NCI-H187 treated with DMSO at 0.1 percent for 48 hours (cell line): Measurements from ENCODE around the gene GPATCH1.
"Not testable (repeated sequence)": the region's sequence is repeated elsewhere in the genome, so short reads cannot be mapped to it uniquely, and the experiment has no call there.

Source experiments
- DNase-seq: peaks from one replicate; lab custom pipeline; 2025; lab: John Stamatoyannopoulos, UW

The GPATCH1 gene

DNA sequence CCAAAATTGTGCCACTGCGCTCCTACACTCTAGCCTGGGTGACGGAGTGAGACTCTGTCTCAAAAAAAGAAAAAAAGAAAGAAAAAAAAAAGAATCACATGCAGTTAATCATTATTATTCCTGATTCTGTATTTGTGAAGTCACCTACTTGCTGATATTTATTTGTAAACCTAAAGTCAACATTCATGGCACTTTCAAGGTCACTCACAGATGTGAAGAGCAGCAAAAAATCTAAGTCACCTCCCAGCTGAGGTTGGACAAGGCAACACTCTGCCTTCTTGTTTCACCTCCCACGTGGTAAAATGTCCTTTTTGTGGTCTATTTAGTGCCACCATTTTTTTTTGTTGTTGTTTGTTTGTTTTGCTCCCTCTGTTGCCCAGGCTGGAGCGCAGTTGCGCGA lies 77.4 kb downstream of the GPATCH1 start:
- DNase-seq = no peak

DNA sequence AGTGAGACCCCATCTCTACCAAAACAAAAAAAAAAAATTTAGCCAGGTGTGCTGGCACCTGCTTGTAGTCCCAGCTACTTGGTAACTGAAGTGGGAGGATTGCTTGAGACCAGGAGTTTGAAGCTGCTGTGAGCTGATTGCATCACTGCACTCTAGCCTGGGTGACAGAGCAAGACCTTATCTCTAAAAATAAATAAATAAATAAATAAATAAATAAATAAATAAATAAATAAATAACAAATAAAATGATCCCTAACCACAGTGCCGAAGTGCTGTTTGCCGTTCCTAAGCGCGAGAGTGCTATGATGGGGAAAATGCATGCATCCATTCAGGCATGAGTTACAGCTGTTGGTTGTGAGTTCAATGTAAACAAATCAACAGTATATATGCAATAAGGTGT lies 78.2 kb downstream of the GPATCH1 start:
- DNase-seq = no peak

DNA sequence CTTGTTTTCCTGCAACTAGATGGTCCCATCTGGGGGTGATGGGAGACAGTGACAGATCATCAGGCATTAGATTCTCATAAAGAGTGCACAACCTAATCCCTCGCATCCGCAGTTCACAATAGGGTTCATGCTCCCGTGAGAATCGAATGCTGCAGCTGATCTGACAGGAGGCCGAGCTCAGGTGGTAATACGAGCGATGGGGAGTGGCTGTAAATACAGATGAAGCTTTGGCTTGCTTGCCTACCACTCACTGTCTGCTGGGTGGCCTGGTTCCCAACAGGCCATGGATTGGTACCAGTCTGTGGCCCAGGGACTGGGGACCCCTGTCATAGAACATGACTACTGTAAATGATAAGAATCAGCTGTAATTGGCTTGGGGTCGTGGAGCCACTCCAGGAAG lies 78.9 kb downstream of the GPATCH1 start:
- no peak for DNase-seq

DNA sequence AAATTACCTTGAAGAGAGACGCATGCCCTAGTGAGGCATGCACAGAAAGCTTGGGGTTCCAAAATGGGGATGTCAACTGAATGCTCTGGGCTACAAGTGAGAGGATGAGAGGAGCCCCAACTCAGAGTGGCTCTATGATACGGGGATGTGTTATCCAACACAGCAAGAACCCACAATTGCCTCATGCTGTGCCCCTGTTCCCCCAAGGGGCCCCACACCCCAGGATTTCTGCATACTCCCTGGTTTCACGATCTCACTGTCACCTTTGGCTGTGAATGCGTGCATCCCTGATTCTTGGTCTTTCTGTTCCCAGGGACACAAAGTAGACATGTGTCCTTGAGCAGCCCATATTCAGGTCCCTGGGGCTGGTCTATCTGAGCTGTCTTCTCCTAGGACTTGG lies 80.2 kb downstream of the GPATCH1 start:
- no peak for DNase-seq

DNA sequence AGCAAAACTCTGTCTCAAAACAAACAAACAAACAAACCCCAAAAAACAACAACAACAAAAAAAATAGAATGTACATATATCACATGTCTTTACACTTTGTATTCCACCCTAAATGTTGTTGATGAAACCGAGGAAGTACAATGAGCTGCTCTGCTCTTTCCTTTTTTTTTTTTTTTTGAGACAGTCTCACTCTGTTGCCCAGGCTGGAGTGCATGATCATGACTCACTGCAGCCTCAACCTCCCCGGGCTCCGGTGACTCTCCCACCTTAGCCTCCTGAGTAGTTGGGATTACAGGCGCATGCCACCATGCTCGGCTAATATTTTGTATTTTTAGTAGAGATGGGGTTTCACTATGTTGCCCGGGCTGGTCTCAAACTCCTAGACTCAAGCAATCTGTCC lies 82.5 kb downstream of the GPATCH1 start:
- no peak for DNase-seq

DNA sequence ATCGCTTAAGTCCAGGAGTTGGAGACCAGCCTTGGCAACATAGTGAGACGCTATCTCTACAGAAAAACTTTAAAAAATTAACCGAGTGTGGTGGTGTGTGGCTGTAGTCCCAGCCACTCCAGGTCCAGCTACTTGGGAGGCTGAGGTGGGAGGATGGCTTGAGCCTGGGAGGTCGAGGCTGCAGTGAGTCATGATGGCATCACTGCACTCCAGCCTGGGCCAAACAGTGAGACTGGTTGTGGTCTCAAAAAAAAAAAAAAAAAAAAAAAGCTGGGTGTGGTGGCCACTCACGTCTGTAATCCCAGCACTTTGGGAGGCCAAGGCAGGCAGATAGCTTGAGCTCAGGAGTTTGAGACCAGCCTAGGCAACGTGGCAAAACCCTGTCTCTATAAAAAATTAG lies 85.1 kb downstream of the GPATCH1 start:
- not testable (repeated sequence) for DNase-seq

DNA sequence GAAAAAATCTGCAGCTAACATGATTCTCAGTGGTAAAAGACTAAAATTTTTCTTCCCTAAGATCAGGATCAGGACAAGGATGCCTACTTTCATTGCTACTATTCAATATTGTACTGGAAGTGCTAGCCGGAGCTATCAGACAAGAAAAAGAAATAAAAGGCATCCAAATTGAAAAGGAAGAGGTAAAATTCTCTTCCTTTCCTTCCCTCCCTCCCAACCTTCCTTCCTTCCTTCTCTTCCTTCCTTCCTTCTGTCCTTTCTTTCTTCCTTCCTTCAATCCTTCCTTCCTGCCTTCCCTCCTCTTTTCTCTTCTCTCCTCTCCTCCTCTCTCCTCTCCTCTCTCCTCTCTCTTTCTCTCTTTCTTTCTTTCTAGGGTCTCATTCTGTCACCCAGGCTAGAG lies 86.5 kb downstream of the GPATCH1 start:
- DNase-seq = no peak

DNA sequence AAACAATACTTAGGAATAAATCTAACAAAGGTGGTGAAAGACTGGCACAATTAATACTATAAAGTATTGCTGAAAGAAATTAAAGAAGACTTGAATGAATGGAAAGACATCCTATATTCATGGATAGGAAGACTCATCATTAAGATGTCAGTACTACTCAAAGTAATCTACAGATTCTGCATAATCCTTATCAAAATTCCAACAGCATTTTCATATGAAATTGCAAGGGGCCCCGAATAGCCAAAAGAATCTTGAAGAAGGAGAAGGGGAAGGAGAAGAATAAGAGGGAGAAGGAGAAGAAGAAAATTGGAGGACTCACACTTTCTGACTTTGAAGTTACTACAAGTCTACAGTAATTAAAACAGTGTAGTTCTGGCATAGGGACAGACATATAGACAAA lies 87.5 kb downstream of the GPATCH1 start:
- DNase-seq = no peak

DNA sequence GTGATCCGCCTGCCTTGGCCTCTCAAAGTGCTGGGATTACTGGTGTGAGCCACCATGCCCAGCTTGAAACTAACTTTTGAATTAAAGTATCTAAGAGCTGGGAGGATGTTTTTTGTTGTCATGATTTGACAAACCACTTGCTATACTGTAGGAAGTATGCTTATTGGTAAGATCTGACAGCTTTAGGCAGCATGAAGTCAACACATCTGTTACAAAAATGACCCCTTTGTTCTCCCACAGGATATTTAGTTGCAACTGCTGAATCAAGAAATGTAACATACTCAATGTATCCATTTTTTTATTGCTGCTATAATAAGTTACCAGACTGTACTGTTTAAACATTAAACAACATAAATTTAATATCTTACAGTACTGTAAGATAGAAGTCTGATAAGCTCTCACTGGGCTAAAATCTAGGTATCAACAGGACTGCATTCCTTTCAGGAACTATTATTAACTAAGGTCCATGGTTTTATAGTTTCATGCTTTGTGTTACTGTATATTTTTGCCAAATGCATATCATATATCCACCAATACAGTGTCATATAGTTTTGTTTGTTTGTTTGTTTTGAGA lies 90.3 kb downstream of the GPATCH1 start:
- DNase-seq = no peak

DNA sequence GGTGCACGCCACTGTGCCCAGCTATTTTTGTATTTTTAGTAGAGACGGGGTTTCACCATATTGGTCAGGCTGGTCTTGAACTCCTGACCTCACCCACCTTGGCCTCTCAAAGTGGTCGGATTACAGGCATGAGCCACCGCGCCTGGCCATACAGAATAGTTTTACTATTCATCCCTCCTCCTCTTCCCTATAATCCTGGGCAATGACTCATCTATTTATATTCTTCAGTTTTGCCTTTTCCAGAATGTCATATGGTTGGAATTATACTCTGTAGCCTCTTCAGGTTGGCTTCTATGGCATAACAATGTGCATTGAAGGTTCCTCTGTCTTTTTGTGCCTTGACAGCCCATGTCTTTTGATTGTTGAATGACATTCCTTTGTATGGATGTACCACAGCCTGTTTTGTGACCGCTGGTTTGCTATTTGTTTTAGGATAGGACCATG lies 91.0 kb downstream of the GPATCH1 start:
- no peak for DNase-seq

DNA sequence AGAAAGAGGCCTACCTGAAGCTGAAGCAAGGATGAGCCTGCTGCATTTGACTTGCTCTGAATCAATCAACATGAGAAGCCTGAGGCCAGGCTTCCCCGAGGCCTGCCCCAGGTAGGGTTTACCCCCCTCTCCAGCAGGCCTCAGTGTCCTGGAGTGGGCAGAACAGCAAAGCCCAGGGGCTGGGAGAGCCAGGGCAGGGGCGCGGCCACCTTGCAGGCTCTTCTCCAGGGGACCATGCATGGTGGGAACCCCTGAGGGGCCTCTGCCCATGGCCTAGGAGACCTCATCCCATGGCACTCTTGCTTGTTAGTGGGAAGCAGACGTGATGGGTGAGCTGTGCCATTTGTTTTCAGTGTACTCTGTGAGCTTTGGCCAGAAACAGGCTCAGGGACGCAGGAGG lies 93.2 kb downstream of the GPATCH1 start:
- no peak for DNase-seq

DNA sequence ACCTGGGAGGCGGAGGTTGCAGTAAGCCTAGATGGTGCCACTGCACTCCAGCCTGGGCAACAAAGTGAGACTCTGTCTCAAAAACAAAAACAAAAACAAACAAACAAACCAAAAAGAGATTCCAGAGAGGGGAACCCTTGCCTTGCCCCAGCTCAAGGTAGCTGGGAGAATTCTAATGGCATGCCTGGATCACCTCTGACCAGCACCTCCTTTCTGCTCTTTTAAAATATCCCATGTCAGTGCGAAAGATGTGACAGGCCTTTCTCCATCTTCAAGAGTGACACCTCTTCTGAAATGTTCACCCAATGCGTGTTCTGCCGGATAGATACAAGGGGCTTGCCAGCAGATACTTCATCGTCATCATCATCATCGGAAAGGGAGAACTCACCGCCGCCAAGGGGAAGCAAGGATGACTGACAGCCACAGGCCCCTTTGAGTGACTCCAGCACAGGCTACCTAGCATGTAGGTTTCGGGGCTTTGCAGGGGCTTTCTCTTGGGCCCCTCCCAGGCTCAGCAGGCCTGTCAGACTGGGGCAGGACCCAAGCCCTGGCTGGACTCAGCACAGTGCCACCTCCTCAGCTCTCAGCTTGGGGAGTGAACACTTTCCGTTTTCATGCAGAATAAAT lies 94.3 kb downstream of the GPATCH1 start:
- no peak for DNase-seq

DNA sequence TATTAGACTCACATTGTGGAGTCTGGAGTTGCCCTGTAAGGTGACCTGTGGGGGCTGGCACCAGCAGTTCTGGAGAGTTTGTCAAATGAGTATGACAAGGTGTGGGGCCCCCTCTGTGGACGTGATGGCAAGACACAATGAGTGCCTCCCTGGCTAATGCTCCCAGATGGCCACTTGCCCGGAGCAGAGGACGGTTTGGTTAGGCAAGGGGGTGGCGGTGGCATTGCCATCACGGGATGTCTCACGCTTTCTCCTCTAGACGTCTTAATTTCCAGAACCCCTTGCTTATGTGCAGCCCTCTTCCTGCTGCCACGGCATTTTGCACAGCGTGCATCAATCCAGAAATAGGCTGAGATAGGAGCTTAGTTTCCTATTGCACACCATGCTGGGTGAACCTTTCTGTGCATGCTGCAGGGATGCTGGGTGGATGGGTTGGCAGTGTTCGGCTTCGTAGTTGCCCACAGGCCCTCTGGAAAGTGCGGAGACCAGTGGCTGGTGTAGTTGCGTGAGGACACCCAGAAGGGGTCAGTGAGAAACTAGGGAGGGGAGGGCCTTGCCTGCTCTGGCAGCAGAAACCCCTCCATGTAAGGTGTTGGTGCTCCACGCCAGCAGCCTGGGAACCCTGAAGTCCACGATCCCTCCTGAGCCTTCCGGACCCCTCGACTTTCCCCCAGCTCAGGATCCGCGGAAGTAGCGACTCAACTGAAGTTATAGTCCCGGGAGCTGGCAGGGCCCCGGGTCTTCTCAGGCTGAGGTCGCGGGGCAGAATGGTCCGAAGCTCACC lies 95.1 kb downstream of the GPATCH1 start:
- DNase-seq = no peak

DNA sequence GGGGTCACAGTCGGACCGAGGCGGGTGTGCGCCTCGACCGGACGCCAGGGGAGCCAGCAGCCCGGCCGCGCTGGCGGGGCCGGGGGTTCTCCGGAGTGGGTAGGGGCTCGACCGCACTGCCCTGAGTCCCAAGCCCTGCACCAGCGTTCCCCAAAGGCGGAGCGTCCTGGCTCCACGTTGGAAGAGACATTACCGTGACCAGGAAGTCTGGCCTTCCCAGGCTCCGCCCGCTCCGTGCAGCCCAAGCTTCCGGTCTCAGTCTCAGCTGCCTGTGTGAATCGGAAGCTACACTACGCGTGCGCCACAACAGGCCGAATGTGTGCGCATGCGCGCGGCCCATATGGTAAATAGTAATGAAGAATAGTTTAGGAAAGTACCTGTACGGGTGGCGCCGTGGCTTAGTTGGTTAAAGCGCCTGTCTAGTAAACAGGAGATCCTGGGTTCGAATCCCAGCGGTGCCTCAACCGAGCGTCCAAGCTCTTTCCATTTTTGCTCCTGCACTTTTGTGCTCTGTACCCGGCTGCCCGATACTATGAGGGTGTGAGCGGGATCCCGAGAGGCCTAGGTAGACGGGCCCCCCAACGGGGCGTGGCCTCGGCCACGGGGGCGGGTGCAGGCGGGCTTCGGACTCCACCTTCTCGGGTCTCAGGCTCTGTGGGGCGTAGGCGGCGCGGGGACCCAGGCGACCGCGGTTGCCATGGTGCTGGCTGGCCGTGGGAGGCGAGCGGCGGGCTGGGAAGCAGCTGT lies 95.9 kb downstream of the GPATCH1 start:
- peak; percentile 99 for DNase-seq

DNA sequence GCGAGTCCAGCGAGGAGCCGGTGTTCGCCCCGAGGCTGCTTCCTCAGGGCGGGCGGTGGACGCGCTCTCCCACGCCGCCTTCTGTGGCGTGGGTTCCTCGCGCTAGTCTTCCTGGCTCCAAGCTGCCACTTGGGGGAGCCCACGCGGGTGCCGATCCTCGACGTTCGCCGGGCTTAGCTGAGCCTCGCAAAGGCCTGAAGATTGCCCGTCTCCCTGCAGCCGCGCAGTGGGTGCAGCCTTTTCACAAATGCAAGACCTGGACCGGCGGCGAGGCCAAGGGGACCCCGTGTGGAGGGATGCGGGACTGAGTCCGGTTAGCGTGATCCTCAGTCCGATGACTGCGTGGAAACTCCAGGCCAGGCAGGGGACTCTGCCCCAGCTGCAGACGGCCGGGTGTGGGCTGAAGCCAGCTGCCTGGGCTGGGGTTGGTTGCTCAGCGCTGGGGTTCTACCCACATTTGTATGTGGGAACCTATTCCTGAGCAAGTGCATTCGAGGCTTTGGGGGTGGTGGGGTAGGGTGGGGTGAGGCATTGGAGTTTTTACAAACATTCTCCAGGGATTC lies 96.5 kb downstream of the GPATCH1 start:
- no peak for DNase-seq
